ACC112 (cell line): ENCODE results near the gene TEP1.

Experiments used
- H2AFZ ChIP-seq: fragments of 200-600 bp; sonication (generic); one replicate; pipeline ENCODE4 v1.6.0; 2017; ENCODE audit warnings: antibody characterized with exemption, low read length; ENCODE audit not compliant: unreplicated experiment
- H3K27ac ChIP-seq: fragments of 200-600 bp; sonication (generic); 2 replicates; pipeline ENCODE4 v1.5.1; 2014; ENCODE audit warnings: low read depth, mild to moderate bottlenecking, antibody characterized with exemption, low read length, moderate library complexity
- H3K27me3 ChIP-seq: fragments of 200-600 bp; sonication (generic); 2 replicates; pipeline ENCODE4 v1.6.1; 2014; ENCODE audit warnings: mild to moderate bottlenecking, antibody characterized with exemption, low read length, moderate library complexity, mixed read lengths; ENCODE audit not compliant: insufficient read depth
- H3K36me3 ChIP-seq: fragments of 200-600 bp; sonication (generic); 2 replicates; pipeline ENCODE4 v1.6.1; 2016; ENCODE audit warnings: mild to moderate bottlenecking, antibody characterized with exemption, low read length, moderate library complexity, mixed read lengths; ENCODE audit not compliant: insufficient read depth
- H3K4me1 ChIP-seq: fragments of 200-600 bp; sonication (generic); one replicate; pipeline ENCODE4 v1.6.1; 2016; ENCODE audit warnings: low read length, mixed read lengths; ENCODE audit not compliant: insufficient read depth, unreplicated experiment, control insufficient read depth
- H3K4me3 ChIP-seq: fragments of 200-600 bp; sonication (generic); 2 replicates; pipeline ENCODE4 v1.5.1; 2014; ENCODE audit warnings: mild to moderate bottlenecking, low read depth, low read length
- H3K79me2 ChIP-seq: fragments of 200-600 bp; sonication (generic); one replicate; pipeline ENCODE4 v1.6.0; 2016; ENCODE audit warnings: low read length; ENCODE audit not compliant: control insufficient read depth, unreplicated experiment, insufficient read depth

TEP1 gene

GRCh38 chr14:20384886-20385285, 28.4 kb downstream of the TEP1 start:
- no peak overlapping the region for H3K27ac ChIP-seq
- no peaks in the 10 kb centered on the region for H3K27me3 ChIP-seq
- H3K36me3 ChIP-seq: peaks cover 18% of the 10 kb centered on the region
- no peak overlapping the region for H3K4me3 ChIP-seq
- H2AFZ ChIP-seq: no peak overlapping the region
- no peaks in the 10 kb centered on the region for H3K4me1 ChIP-seq
- no peaks in the 10 kb centered on the region for H3K79me2 ChIP-seq

- Histone ChIP-seq H3K27ac (no peak overlapping the region), H3K36me3 (peaks cover 19% of the 10 kb centered on the region)
These were observed 29.0 kb downstream of the TEP1 start for GRCh38 chr14:20384321-20384720.

GRCh38 chr14:20383636-20384035, 29.7 kb downstream of the TEP1 start:
- H3K4me3 ChIP-seq: no peak overlapping the region
- peaks cover 19% of the 10 kb centered on the region for H3K36me3 ChIP-seq
- H3K27me3 ChIP-seq: no peaks in the 10 kb centered on the region
- no peak overlapping the region for H2AFZ ChIP-seq
- H3K79me2 ChIP-seq: no peaks in the 10 kb centered on the region
- no peaks in the 10 kb centered on the region for H3K4me1 ChIP-seq
- H3K27ac ChIP-seq: no peak overlapping the region

More at GRCh38 chr14:20384321-20384720, 29.0 kb downstream of the TEP1 start:
- Histone ChIP-seq H3K27me3 (no peaks in the 10 kb centered on the region), H3K79me2 (no peaks in the 10 kb centered on the region), H3K4me1 (no peaks in the 10 kb centered on the region), H2AFZ (no peak overlapping the region), H3K4me3 (no peak overlapping the region)

- peaks cover 17% of the 10 kb centered on the region for H3K36me3 ChIP-seq
- no peaks in the 10 kb centered on the region for H3K79me2 ChIP-seq
- H3K27ac ChIP-seq: no peak overlapping the region
- no peaks in the 10 kb centered on the region for H3K27me3 ChIP-seq
- no peaks in the 10 kb centered on the region for H3K4me1 ChIP-seq
- H2AFZ ChIP-seq: no peak overlapping the region
- no peak overlapping the region for H3K4me3 ChIP-seq
These were observed 30.3 kb downstream of the TEP1 start for GRCh38 chr14:20383032-20383431.

- H3K36me3 ChIP-seq: peaks cover 14% of the 10 kb centered on the region; the same call in 1 of the 2 replicates
- no peaks in the 10 kb centered on the region for H3K27me3 ChIP-seq
- no peaks in the 10 kb centered on the region for H3K79me2 ChIP-seq
- no peak overlapping the region for H2AFZ ChIP-seq
- H3K4me1 ChIP-seq: no peaks in the 10 kb centered on the region
- no peak overlapping the region for H3K27ac ChIP-seq
- no peak overlapping the region for H3K4me3 ChIP-seq
These were observed 30.8 kb downstream of the TEP1 start for GRCh38 chr14:20382526-20382925.

GRCh38 chr14:20381341-20381740, 32.0 kb downstream of the TEP1 start:
- no peaks in the 10 kb centered on the region for H3K4me1 ChIP-seq
- peaks cover 14% of the 10 kb centered on the region; the same call in 1 of the 2 replicates for H3K36me3 ChIP-seq
- no peak overlapping the region for H2AFZ ChIP-seq
- H3K79me2 ChIP-seq: no peaks in the 10 kb centered on the region
- H3K4me3 ChIP-seq: no peak overlapping the region
- no peak overlapping the region for H3K27ac ChIP-seq
- H3K27me3 ChIP-seq: no peaks in the 10 kb centered on the region

- Histone ChIP-seq H3K27ac (no peak overlapping the region), H2AFZ (no peak overlapping the region), H3K4me3 (no peak overlapping the region), H3K36me3 (peaks cover 11% of the 10 kb centered on the region; the same call in 1 of the 2 replicates), H3K27me3 (no peaks in the 10 kb centered on the region), H3K4me1 (no peaks in the 10 kb centered on the region), H3K79me2 (no peaks in the 10 kb centered on the region)
These were observed 32.6 kb downstream of the TEP1 start for GRCh38 chr14:20380681-20381080.

GRCh38 chr14:20379743-20380142, 33.6 kb downstream of the TEP1 start:
- no peak overlapping the region for H2AFZ ChIP-seq
- peaks cover 10% of the 10 kb centered on the region; the same call in 1 of the 2 replicates for H3K36me3 ChIP-seq
- H3K4me1 ChIP-seq: no peaks in the 10 kb centered on the region
- H3K27me3 ChIP-seq: no peaks in the 10 kb centered on the region
- H3K27ac ChIP-seq: no peak overlapping the region
- H3K79me2 ChIP-seq: no peaks in the 10 kb centered on the region
- H3K4me3 ChIP-seq: no peak overlapping the region

GRCh38 chr14:20377171-20377570, 36.1 kb downstream of the TEP1 start:
- no peaks in the 10 kb centered on the region for H3K79me2 ChIP-seq
- no peak overlapping the region for H2AFZ ChIP-seq
- peaks cover 6% of the 10 kb centered on the region; the same call in 1 of the 2 replicates for H3K36me3 ChIP-seq
- no peak overlapping the region for H3K27ac ChIP-seq
- no peak overlapping the region for H3K4me3 ChIP-seq
- H3K27me3 ChIP-seq: no peaks in the 10 kb centered on the region
- H3K4me1 ChIP-seq: no peaks in the 10 kb centered on the region

GRCh38 chr14:20376071-20376588, 37.2 kb downstream of the TEP1 start:
- H3K36me3 ChIP-seq: peaks cover 12% of the 10 kb centered on the region; the same call in 1 of the 2 replicates
- H3K27ac ChIP-seq: no peak overlapping the region
- no peak overlapping the region for H2AFZ ChIP-seq
- H3K27me3 ChIP-seq: no peaks in the 10 kb centered on the region
- no peaks in the 10 kb centered on the region for H3K4me1 ChIP-seq
- no peak overlapping the region for H3K4me3 ChIP-seq
- no peaks in the 10 kb centered on the region for H3K79me2 ChIP-seq

GRCh38 chr14:20375471-20375870, 37.8 kb downstream of the TEP1 start:
- Histone ChIP-seq H3K36me3 (peaks cover 17% of the 10 kb centered on the region; the same call in 1 of the 2 replicates), H3K4me3 (no peak overlapping the region), H3K4me1 (no peaks in the 10 kb centered on the region), H3K79me2 (no peaks in the 10 kb centered on the region), H3K27me3 (no peaks in the 10 kb centered on the region), H3K27ac (no peak overlapping the region), H2AFZ (no peak overlapping the region)
